H9 (cell line): ENCODE measurements around the gene PHF20. TPM values are rescaled to one million over a fixed set of nuclear protein-coding genes. Genes with fewer than 3 reads are reported as not detected.

Source experiments
- DNase-seq: peaks from one replicate; pipeline ENCODE4 v3.0.0-alpha.2; 2017
- H2AFZ ChIP-seq: one replicate; pipeline ENCODE4 v1.6.1; 2013; ENCODE audit warnings: mild to moderate bottlenecking, low read length, control low read depth, moderate library complexity
- H2AK5ac ChIP-seq: 2 replicates; pipeline ENCODE4 v1.6.1; 2013; ENCODE audit warnings: low read length, control low read depth, mixed read lengths; ENCODE audit not compliant: insufficient read length
- H2BK120ac ChIP-seq: one replicate; pipeline ENCODE4 v1.6.1; 2013; ENCODE audit warnings: low read depth, mild to moderate bottlenecking, low read length, control low read depth, inconsistent platforms; ENCODE audit not compliant: poor library complexity, severe bottlenecking
- H2BK12ac ChIP-seq: 2 replicates; pipeline ENCODE4 v1.6.1; 2013; ENCODE audit warnings: low read length, control low read depth, mixed read lengths, low read depth; ENCODE audit not compliant: insufficient read length
- H2BK15ac ChIP-seq: 2 replicates; pipeline ENCODE4 v1.6.1; 2013; ENCODE audit warnings: low read depth, low read length, control low read depth
- H2BK20ac ChIP-seq: one replicate; pipeline ENCODE4 v1.6.1; 2013; ENCODE audit warnings: low read depth, mild to moderate bottlenecking, low read length, control low read depth, inconsistent platforms; ENCODE audit not compliant: poor library complexity, severe bottlenecking
- H2BK5ac ChIP-seq: 2 replicates; pipeline ENCODE4 v1.6.1; 2013; ENCODE audit warnings: low read length, control low read depth, mixed read lengths; ENCODE audit not compliant: insufficient read length
- H3K14ac ChIP-seq: 2 replicates; pipeline ENCODE4 v1.6.1; 2013; ENCODE audit warnings: low read length, control low read depth; ENCODE audit not compliant: insufficient read depth
- H3K18ac ChIP-seq: 2 replicates; pipeline ENCODE4 v1.6.1; 2013; ENCODE audit warnings: low read depth, mild to moderate bottlenecking, mixed read lengths, low read length, control low read depth; ENCODE audit not compliant: insufficient read length
- H3K23ac ChIP-seq: 2 replicates; pipeline ENCODE4 v1.6.1; 2013; ENCODE audit warnings: low read length, control low read depth, mixed read lengths, low read depth; ENCODE audit not compliant: insufficient read length
- H3K23me2 ChIP-seq: 2 replicates; pipeline ENCODE4 v1.6.1; 2013; ENCODE audit warnings: low read depth, mild to moderate bottlenecking, mixed read lengths, low read length, control low read depth; ENCODE audit not compliant: insufficient read length, poor library complexity, severe bottlenecking
- H3K27ac ChIP-seq: 2 replicates; pipeline ENCODE4 v1.5.1; 2013; ENCODE audit warnings: low read length, control low read depth, mixed read lengths, low read depth; ENCODE audit not compliant: insufficient read length
- H3K27me3 ChIP-seq: 2 replicates; pipeline ENCODE4 v1.6.1; 2013; ENCODE audit warnings: low read length, control low read depth, inconsistent platforms; ENCODE audit not compliant: insufficient read depth
- H3K4ac ChIP-seq: 2 replicates; pipeline ENCODE4 v1.6.1; 2013; ENCODE audit warnings: low read depth, mild to moderate bottlenecking, control low read depth, inconsistent platforms, low read length, moderate library complexity
- H3K4me1 ChIP-seq: 2 replicates; pipeline ENCODE4 v1.6.1; 2013; ENCODE audit warnings: low read length, control low read depth, inconsistent platforms; ENCODE audit not compliant: insufficient read depth
- H3K4me2 ChIP-seq: 2 replicates; pipeline ENCODE4 v1.6.1; 2013; ENCODE audit warnings: low read length, control low read depth, mixed read lengths; ENCODE audit not compliant: insufficient read length, insufficient read depth
- H3K56ac ChIP-seq: 2 replicates; pipeline ENCODE4 v1.6.1; 2013; ENCODE audit warnings: low read depth, mild to moderate bottlenecking, mixed read lengths, low read length, control low read depth; ENCODE audit not compliant: insufficient read length
- H3K79me1 ChIP-seq: 2 replicates; pipeline ENCODE4 v1.6.1; 2013; ENCODE audit warnings: low read depth, mild to moderate bottlenecking, moderate library complexity, low read length, control low read depth, inconsistent platforms; ENCODE audit not compliant: insufficient read depth, poor library complexity, severe bottlenecking
- H3K79me2 ChIP-seq: 2 replicates; pipeline ENCODE4 v1.6.1; 2013; ENCODE audit warnings: low read length, control low read depth, inconsistent platforms; ENCODE audit not compliant: insufficient read depth
- H3K9ac ChIP-seq: 2 replicates; pipeline ENCODE4 v1.6.1; 2013; ENCODE audit warnings: low read length, control low read depth, mixed read lengths; ENCODE audit not compliant: insufficient read length; ENCODE audit errors: extremely low read depth
- H3K9me3 ChIP-seq: one replicate; pipeline ENCODE4 v1.6.1; 2013; ENCODE audit warnings: low read depth, low read length, inconsistent platforms; ENCODE audit not compliant: control insufficient read depth
- H3T11ph ChIP-seq: one replicate; pipeline ENCODE4 v1.6.1; 2013; ENCODE audit warnings: mild to moderate bottlenecking, low read length, control low read depth, inconsistent platforms
- H4K20me1 ChIP-seq: one replicate; pipeline ENCODE4 v1.6.1; 2013; ENCODE audit not compliant: control insufficient read depth, insufficient read length, insufficient read depth
- H4K5ac ChIP-seq: 2 replicates; pipeline ENCODE4 v1.6.1; 2013; ENCODE audit warnings: low read depth, mild to moderate bottlenecking, mixed read lengths, low read length, control low read depth; ENCODE audit not compliant: insufficient read length
- H4K8ac ChIP-seq: replicated peaks from 2 replicates; pipeline ENCODE4 v1.6.1; 2013; ENCODE audit warnings: low read length, control low read depth, mixed read lengths, low read depth; ENCODE audit not compliant: insufficient read length
- H4K91ac ChIP-seq: 2 replicates; pipeline ENCODE4 v1.6.1; 2013; ENCODE audit warnings: low read depth, mild to moderate bottlenecking, moderate library complexity, mixed read lengths, low read length, control low read depth; ENCODE audit not compliant: insufficient read length
- H3K27ac Mint-ChIP-seq, 3 experiments: 2 replicates in 2 of 3; 3 replicates in 1 of 3; pipeline ENCODE4 v1.8.0; 2020 to 2021; ENCODE audit warnings: mixed read lengths in 3 of 3, mild to moderate bottlenecking in 1 of 3, moderate library complexity in 1 of 3
- H3K27me3 Mint-ChIP-seq: 2 replicates; pipeline ENCODE4 v1.8.0; 2021; ENCODE audit warnings: low read depth, mild to moderate bottlenecking, moderate library complexity, mixed read lengths
- H3K36me3 Mint-ChIP-seq, 3 experiments: 2 replicates in 2 of 3; 3 replicates in 1 of 3; pipeline ENCODE4 v1.8.0; 2020 to 2021; ENCODE audit warnings: low read depth in 3 of 3, mixed read lengths in 3 of 3; ENCODE audit not compliant: insufficient read depth in 1 of 3
- H3K4me1 Mint-ChIP-seq, 2 experiments: 2 replicates each; pipeline ENCODE4 v1.8.0; 2020; ENCODE audit warnings: mixed read lengths in 2 of 2
- H3K4me3 Mint-ChIP-seq, 2 experiments: 2 replicates in 1 of 2; 3 replicates in 1 of 2; pipeline ENCODE4 v1.8.0; 2020 to 2021; ENCODE audit warnings: mild to moderate bottlenecking in 2 of 2, mixed read lengths in 2 of 2, moderate library complexity in 1 of 2
- H3K9me3 Mint-ChIP-seq, 2 experiments: 2 replicates in 1 of 2; 3 replicates in 1 of 2; pipeline ENCODE4 v1.8.0; 2020; ENCODE audit warnings: mild to moderate bottlenecking in 2 of 2, mixed read lengths in 2 of 2, moderate library complexity in 1 of 2
- WGBS: extraction: QIAGEN DNeasy Blood & Tissue Kit; methylation state at CpG from one replicate; pipeline ENCODE4 v1.1.7; 2013; ENCODE audit warnings: missing lambda C conversion rate, low lambda C conversion rate, mixed read lengths; ENCODE audit not compliant: insufficient read length; ENCODE audit errors: extremely low coverage; 5-methylcytosine and 5-hydroxymethylcytosine counted together
- total RNA-seq: library from RNA; stranded (reverse); gene quantifications from 2 replicates; pipeline ENCODE4 v1.2.1, GENCODE V29; 2021
- TF ChIP-seq, protein P1 (sequence below): fragments of 200-600 bp; sonication (generic); conservative IDR thresholded peaks from 3 replicates; pipeline ENCODE4 v1.8.0; 2021; ENCODE audit warnings: antibody characterized with exemption, mild to moderate bottlenecking

The PHF20 gene
- total RNA-seq, 1 experiment from 2014 or later: 50.3 TPM

DNA sequence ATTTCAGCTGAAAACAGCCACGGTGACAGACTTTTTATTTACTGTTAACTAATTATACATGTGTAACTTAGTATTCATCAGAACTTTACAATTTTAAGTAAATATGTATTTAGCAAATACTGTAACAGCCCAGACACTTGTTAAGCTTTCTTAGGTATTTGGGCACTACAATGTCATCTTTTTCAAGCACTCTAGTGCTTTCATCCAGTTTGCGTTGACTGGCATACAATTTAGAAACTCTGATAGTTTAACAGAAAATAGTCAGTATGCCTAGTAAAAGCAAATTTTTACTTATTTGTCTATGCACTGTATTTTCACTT is 40.4 kb upstream of the PHF20 start:
- TF ChIP-seq, protein P1, sequence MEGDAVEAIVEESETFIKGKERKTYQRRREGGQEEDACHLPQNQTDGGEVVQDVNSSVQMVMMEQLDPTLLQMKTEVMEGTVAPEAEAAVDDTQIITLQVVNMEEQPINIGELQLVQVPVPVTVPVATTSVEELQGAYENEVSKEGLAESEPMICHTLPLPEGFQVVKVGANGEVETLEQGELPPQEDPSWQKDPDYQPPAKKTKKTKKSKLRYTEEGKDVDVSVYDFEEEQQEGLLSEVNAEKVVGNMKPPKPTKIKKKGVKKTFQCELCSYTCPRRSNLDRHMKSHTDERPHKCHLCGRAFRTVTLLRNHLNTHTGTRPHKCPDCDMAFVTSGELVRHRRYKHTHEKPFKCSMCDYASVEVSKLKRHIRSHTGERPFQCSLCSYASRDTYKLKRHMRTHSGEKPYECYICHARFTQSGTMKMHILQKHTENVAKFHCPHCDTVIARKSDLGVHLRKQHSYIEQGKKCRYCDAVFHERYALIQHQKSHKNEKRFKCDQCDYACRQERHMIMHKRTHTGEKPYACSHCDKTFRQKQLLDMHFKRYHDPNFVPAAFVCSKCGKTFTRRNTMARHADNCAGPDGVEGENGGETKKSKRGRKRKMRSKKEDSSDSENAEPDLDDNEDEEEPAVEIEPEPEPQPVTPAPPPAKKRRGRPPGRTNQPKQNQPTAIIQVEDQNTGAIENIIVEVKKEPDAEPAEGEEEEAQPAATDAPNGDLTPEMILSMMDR: no peak
- H3K9ac ChIP-seq: no peak overlapping the region
- H3K4me1 ChIP-seq: no peaks in the 10 kb centered on the region
- H3T11ph ChIP-seq: no peak overlapping the region
- no peak overlapping the region for H3K4ac ChIP-seq
- Mint-ChIP-seq H3K27ac (no peak overlapping the region), H3K36me3 (peaks cover 54 to 95% (median 93%) of the 10 kb centered on the region in 3 experiments), H3K4me3 (no peak overlapping the region), H3K4me1 (peaks cover 5% of the 10 kb centered on the region in 2 experiments; a peak in 3 of 4 replicates), H3K27me3 (no peaks in the 10 kb centered on the region; the same call in 1 of the 2 replicates), H3K9me3 (no peaks in the 10 kb centered on the region)
- H3K23ac ChIP-seq: no peak overlapping the region
- no peak overlapping the region for H2AK5ac ChIP-seq
- H3K27ac ChIP-seq: no peak overlapping the region
- H2BK120ac ChIP-seq: no peak overlapping the region
- H3K9me3 ChIP-seq: no peaks in the 10 kb centered on the region
- H2BK20ac ChIP-seq: no peak overlapping the region
- no peak overlapping the region for H4K8ac ChIP-seq
- peaks cover 15% of the 10 kb centered on the region; the same call in 1 of the 2 replicates for H3K79me2 ChIP-seq
- no peak overlapping the region for H2BK12ac ChIP-seq
- peaks cover 9% of the 10 kb centered on the region for H3K79me1 ChIP-seq
- no peak overlapping the region for H3K4me2 ChIP-seq
- H2BK5ac ChIP-seq: no peak overlapping the region
- H2BK15ac ChIP-seq: no peak overlapping the region
- H2AFZ ChIP-seq: no peak overlapping the region
- no peaks in the 10 kb centered on the region for H4K20me1 ChIP-seq
- DNase-seq: no peak
- no peak overlapping the region for H4K91ac ChIP-seq
- H4K5ac ChIP-seq: no peak overlapping the region
- WGBS: no CpG with 5 or more reads among the region's 2 CpGs
- H3K23me2 ChIP-seq: no peaks in the 10 kb centered on the region
- no peak overlapping the region for H3K18ac ChIP-seq
- H3K14ac ChIP-seq: no peak overlapping the region
- no peak overlapping the region for H3K56ac ChIP-seq
- H3K27me3 ChIP-seq: no peaks in the 10 kb centered on the region
